ENCODE results near the gene HES1.
"Not testable (repeated sequence)": the region's sequence is repeated elsewhere in the genome, so short reads cannot be mapped to it uniquely, and the experiment has no call there.

Gene HES1, protein sequence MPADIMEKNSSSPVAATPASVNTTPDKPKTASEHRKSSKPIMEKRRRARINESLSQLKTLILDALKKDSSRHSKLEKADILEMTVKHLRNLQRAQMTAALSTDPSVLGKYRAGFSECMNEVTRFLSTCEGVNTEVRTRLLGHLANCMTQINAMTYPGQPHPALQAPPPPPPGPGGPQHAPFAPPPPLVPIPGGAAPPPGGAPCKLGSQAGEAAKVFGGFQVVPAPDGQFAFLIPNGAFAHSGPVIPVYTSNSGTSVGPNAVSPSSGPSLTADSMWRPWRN

GRCh38 chr3:194135806-194136518, at the start of gene HES1:
Gene HES1, plus strand, starts transcription at chr3:194136148. Its CDS starts 233 bp downstream, at chr3:194136381.
- DNase-seq = peak; percentile 57

- DNase-seq = no peak
These were observed 49.4 kb upstream of the HES1 start for GRCh38 chr3:194086388-194087075.

DNA sequence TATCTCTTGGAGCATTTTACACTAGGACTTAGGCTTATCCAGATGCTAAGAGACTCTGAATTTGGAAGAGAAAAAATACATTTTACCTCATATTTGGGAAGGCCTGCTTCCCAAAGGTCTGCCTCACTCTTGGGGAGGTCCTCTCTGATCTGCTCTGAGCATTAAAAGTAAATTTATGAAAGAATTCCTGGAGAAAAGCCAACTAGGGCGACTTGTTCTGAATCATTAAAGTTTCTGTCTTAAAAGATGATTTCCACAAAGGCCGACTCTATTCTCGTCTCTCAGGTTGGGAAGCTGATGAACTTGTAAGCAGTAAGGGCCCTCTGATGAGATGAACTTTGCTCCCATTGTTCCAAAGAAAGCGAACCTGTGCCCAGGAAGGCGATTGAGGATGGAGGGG, 48.7 kb upstream of the HES1 start:
- no peak for DNase-seq

DNA sequence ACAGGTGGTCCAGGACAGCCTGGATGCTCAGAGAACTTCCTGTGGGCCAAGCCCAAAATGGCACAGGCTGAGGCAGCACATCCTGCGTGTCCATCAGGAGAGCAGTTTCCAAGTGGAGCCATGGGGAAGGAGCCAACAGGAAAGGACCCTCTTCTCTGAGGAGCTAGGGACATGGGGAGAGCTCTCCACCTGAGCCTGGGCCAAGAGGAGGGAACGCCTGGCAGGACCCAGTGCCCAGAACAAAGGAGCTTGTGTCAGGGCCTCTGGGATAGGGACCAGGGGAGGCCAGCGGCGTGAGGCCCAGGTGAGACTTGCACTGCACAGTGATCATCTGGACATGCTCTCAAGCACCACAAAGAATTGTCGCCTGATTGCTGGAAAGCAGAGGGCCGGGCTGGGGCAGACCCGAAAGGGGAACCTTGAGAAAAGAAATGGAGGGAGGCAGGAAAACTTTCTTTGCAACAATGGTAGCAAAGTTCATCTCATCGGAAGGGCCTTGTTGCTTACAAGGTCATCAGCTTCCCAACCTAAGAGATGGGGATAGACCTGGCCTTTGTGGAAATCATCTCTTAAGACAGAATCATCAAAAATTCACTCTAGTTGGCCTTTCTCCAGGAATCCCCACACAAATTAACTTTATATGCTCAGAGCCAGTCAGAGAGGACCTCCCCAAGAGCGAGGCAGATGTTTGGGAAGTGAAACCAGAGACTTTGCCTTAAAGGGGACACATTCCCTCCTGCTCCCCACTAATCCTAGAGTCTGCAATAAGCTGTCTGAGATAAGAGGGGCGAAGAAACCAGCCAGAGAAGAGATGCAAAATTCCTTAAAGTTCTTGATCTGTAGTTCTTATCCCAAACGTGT, 47.7 kb upstream of the HES1 start:
- DNase-seq = no peak

- peak; percentile 39 for DNase-seq
These were observed 46.4 kb upstream of the HES1 start for GRCh38 chr3:194089357-194090177.

GRCh38 chr3:194090178-194090555, 45.8 kb upstream of the HES1 start:
- not testable (repeated sequence) for DNase-seq

DNA sequence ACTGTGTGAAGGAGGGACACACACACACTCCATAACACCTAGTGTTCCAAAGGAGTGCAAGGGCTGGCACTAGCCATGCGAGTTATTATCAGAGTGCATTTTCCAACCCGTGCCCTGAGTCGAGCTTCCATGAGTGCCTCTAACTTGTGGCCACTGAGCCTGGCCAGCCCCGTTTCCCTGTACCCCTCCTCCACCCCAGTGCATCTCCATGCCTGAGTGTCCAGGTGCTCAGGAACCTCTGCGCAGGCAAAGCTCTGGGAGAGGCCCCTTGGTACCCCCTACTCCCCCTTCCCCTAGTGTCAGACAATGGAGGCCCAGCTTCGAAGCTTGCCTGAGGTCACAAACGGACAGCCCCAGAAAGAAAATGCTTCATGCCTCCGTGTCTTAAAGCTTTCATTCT, 45.2 kb upstream of the HES1 start:
- no peak for DNase-seq

DNA sequence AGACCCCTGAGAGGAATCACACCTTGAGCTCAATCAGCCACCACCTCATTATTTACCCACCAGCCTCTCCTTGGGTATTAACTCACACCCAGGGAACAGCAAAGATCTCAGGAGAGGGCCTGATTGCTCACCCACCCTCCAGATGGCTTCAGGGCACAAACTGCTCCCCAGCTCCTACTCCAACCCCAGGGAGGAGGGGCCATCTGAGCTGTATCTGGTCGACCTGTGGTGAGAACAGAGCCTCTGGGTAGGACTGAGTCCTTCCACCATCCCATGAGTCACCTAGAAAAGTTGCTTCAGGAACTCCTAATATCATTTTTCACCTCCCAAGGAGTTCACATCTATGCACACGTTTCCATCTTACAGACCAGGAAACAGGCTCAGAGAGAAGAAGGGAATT, 44.8 kb upstream of the HES1 start:
- DNase-seq = no peak

DNA sequence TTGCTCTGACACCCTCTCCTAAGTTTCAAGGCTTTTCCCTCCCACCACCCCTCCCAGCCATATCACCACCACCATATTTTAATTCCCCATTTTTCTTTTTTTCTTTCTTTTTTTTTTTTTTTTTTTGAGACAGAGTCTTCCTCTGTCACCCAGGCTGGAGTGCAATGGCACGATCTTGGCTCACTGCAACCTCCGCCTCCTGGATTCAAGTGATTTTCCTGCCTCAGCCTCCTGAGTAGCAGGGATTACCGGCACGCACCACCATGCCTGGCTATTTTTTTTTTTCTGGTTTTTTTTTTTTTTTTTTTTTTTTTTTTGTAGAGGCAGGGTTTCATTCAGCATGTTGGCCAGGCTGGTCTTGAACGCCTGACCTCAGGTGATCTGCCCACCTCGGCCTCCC, 44.1 kb upstream of the HES1 start:
- not testable (repeated sequence) for DNase-seq

GRCh38 chr3:194092881-194093301, 43.1 kb upstream of the HES1 start:
- no peak for DNase-seq

- no peak for DNase-seq
These were observed 42.1 kb upstream of the HES1 start for GRCh38 chr3:194093842-194094241.

- no peak for DNase-seq
These were observed 40.5 kb upstream of the HES1 start for GRCh38 chr3:194095464-194095863.

DNA sequence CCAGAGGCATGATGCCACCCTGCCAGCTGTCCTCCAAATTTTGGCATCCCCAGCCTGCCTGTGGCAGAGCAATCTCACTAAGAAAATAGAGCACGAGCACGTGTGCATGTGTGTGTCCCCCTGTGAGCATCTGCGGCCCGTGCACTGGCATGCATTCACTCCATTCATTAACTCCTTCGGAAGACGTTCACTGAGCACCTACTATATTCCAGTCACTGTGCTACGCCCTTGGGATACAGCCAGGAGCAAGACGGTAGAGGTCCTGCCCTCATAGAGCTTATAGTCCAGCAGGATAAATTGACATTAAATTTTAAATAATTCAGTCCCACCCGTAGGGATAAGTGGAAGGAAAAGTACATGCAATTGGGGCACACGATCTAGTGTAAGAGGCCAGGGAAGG, 40.0 kb upstream of the HES1 start:
- no peak for DNase-seq

DNA sequence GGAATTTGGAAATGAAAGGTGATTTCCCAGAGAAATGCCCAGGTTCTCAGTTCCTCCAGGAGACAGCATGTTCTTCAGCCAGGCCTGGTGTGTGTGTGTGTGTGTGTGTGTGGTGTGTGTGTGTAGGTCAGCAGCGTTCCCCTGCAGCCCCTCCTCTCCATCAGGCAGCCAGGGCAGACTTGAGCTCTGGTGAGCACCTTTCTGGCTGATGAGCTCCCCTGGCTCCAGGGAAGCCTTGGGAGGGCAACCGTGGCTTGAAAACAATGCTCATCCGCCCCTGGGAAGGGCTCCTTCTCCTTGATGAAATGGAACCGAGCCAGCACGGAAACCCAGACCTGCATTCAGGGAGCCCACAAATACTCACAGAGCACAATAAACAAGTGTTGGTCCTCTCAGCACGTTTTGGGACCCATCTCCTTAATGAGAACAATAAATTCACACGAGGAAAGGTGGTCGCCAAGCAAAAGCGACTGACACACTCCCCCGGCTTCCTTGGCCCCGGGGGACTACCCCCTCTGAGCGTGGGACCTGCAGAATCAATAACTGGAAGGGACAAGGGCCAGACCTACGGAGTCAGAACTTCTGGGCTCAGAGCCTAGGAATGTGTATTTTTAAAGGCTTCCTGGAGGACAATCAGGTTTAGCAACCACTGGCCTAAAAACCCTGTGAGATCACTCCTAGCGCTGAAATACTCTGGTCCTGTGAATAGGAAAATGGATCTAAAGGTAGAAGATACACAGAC, 38.6 kb upstream of the HES1 start:
- DNase-seq = no peak

GRCh38 chr3:194098081-194098842, 37.7 kb upstream of the HES1 start:
- no peak for DNase-seq

GRCh38 chr3:194098843-194099183, 37.1 kb upstream of the HES1 start:
- no peak for DNase-seq

GRCh38 chr3:194099215-194099614, 36.7 kb upstream of the HES1 start:
- no peak for DNase-seq

- no peak for DNase-seq
These were observed 35.0 kb upstream of the HES1 start for GRCh38 chr3:194100856-194101390.

GRCh38 chr3:194101592-194102432, 34.1 kb upstream of the HES1 start:
- DNase-seq = no peak

All from stimulated activated CD8-positive, alpha-beta memory T cell treated with anti-CD3 and anti-CD28 coated beads, Interleukin-4, amount 100 ng/mL, for 48 hours (primary cell).